HG03097 (cell line): ENCODE results near the gene BPIFA2.
"Not testable (repeated sequence)": the region's sequence is repeated elsewhere in the genome, so short reads cannot be mapped to it uniquely, and the experiment has no call there.

Experiments used
- ATAC-seq: cut with Tn5 transposase; IDR thresholded peaks from one replicate; pipeline ENCODE4 v1.9.1; 2021; ENCODE audit not compliant: unreplicated experiment, low FRiP score

Gene BPIFA2

GRCh38 chr20:33159713-33160112, 8.2 kb upstream of the BPIFA2 start:
- ATAC-seq, result no peak

GRCh38 chr20:33160681-33161080, 7.3 kb upstream of the BPIFA2 start:
- no peak for ATAC-seq

- no peak for ATAC-seq
Measured at GRCh38 chr20:33162313-33162712, 5.6 kb upstream of the BPIFA2 start.

- no peak for ATAC-seq
Measured at GRCh38 chr20:33162753-33163152, 5.2 kb upstream of the BPIFA2 start.

GRCh38 chr20:33163856-33164762, 3.9 kb upstream of the BPIFA2 start:
- ATAC-seq, result no peak

- ATAC-seq, result no peak
Measured at GRCh38 chr20:33164763-33165095, 3.2 kb upstream of the BPIFA2 start.

- no peak for ATAC-seq
Measured at GRCh38 chr20:33165416-33166055, 2.4 kb upstream of the BPIFA2 start.

- ATAC-seq, result no peak
Measured at GRCh38 chr20:33166533-33167113, 1.3 kb upstream of the BPIFA2 start.

- no peak for ATAC-seq
Measured at GRCh38 chr20:33169176-33169794, 1.3 kb downstream of the BPIFA2 start.

GRCh38 chr20:33172781-33173180, 4.8 kb downstream of the BPIFA2 start:
- no peak for ATAC-seq

GRCh38 chr20:33175123-33175522, 7.2 kb downstream of the BPIFA2 start:
- no peak for ATAC-seq

GRCh38 chr20:33176101-33176500, 8.1 kb downstream of the BPIFA2 start:
- ATAC-seq, result no peak

GRCh38 chr20:33177866-33178265, 9.9 kb downstream of the BPIFA2 start:
- no peak for ATAC-seq

GRCh38 chr20:33178726-33179125, 10.8 kb downstream of the BPIFA2 start:
- no peak for ATAC-seq

- no peak for ATAC-seq
Measured at GRCh38 chr20:33180169-33180568, 12.2 kb downstream of the BPIFA2 start.

GRCh38 chr20:33181482-33182093, 13.6 kb downstream of the BPIFA2 start:
- no peak for ATAC-seq

- ATAC-seq, result no peak
Measured at GRCh38 chr20:33183312-33183711, 15.4 kb downstream of the BPIFA2 start.

- not testable (repeated sequence) for ATAC-seq
Measured at GRCh38 chr20:33185031-33185590, 17.2 kb downstream of the BPIFA2 start.

GRCh38 chr20:33187491-33187890, 19.5 kb downstream of the BPIFA2 start:
- ATAC-seq, result no peak

- ATAC-seq, result no peak
Measured at GRCh38 chr20:33188421-33188820, 20.5 kb downstream of the BPIFA2 start.

GRCh38 chr20:33191484-33191883, 23.5 kb downstream of the BPIFA2 start:
- no peak for ATAC-seq
